Immature natural killer cell (primary cell): ENCODE measurements around the gene SCNM1. TPM values are rescaled to one million over a fixed set of nuclear protein-coding genes. Genes with fewer than 3 reads are reported as not detected.

Experiments used
- DNase-seq, 3 donors: peaks; one replicate each; pipeline ENCODE4 v3.0.0; 2022; ENCODE audit warnings: mixed read lengths in 1 of 3
- H3K27ac Mint-ChIP-seq, 6 donors: one replicate each; pipeline ENCODE4 v1.8.0; 2020; ENCODE audit warnings: mixed read lengths in 6 of 6, mild to moderate bottlenecking in 5 of 6, inconsistent platforms in 4 of 6, moderate library complexity in 3 of 6
- H3K27me3 Mint-ChIP-seq, 3 donors: one replicate each; pipeline ENCODE4 v1.8.0; 2020 to 2021; ENCODE audit warnings: low read depth in 3 of 3, mild to moderate bottlenecking in 3 of 3, mixed read lengths in 3 of 3, moderate library complexity in 3 of 3, inconsistent platforms in 1 of 3
- H3K36me3 Mint-ChIP-seq, 3 donors: one replicate each; pipeline ENCODE4 v1.8.0; 2020; ENCODE audit warnings: mixed read lengths in 3 of 3, inconsistent platforms in 2 of 3, mild to moderate bottlenecking in 2 of 3
- H3K4me1 Mint-ChIP-seq, 2 donors: one replicate each; pipeline ENCODE4 v1.8.0; 2020; ENCODE audit warnings: inconsistent platforms in 2 of 2, mild to moderate bottlenecking in 2 of 2, mixed read lengths in 2 of 2, moderate library complexity in 1 of 2
- H3K4me3 Mint-ChIP-seq, 5 donors: one replicate each; pipeline ENCODE4 v1.8.0; 2020; ENCODE audit warnings: mild to moderate bottlenecking in 5 of 5, mixed read lengths in 5 of 5, inconsistent platforms in 3 of 5, moderate library complexity in 3 of 5
- H3K9me3 Mint-ChIP-seq, 6 donors: one replicate each; pipeline ENCODE4 v1.8.0; 2020; ENCODE audit warnings: mild to moderate bottlenecking in 6 of 6, mixed read lengths in 6 of 6, inconsistent platforms in 4 of 6, moderate library complexity in 3 of 6
- polyA plus RNA-seq, 3 donors: library from polyadenylated mRNA; unstranded; fragments of 300-500 nt; fragmentation: Illumina TruSeq; gene quantifications; one replicate each; pipeline ENCODE4 v1.2.3, GENCODE V29; 2021

Gene SCNM1
- polyA plus RNA-seq, 3 donors from 2014 or later, result 79.4 to 122 (median 96.4) TPM

DNA sequence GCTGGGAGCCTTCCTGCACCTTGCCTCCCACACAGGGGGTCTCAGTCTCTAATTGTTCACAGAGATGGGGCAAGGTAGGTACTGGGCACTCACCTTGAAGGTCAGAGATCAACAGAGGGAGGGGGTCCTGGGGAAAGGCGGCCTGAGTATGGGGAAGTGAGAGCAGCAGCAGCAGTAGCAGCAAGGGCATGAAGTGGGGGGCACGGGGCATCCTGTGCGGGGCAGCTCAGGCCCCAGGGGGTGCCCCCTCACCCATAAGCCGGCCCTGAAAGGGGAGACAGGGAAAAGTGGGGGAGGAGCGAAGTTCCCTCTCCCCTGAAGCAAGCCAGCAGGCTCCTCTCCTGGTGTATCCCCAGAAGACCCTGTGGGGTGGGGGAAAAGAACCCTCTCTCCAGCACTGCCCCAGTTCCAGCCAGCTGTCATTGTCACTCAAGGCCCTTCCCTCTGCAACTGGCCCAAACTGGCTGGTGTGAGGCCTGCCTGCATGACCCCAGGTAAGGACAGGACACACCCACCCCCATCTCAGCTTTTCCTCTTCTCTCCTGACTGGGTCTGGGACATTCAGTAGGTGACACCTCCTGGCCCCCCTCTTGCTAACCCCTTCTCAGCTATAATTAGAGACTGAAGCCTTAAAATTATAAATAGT, 23.4 kb upstream of the SCNM1 start:
- Mint-ChIP-seq H3K27ac (no peak overlapping the region), H3K36me3 (peaks cover 0 to 3% (median 0%) of the 10 kb centered on the region in 3 donors), H3K4me1 (peaks cover 13 to 17% of the 10 kb centered on the region in 2 donors), H3K4me3 (no peak overlapping the region), H3K9me3 (no peaks in the 10 kb centered on the region), H3K27me3 (peaks cover 0 to 5% (median 1%) of the 10 kb centered on the region in 3 donors)
- no peak for DNase-seq

DNA sequence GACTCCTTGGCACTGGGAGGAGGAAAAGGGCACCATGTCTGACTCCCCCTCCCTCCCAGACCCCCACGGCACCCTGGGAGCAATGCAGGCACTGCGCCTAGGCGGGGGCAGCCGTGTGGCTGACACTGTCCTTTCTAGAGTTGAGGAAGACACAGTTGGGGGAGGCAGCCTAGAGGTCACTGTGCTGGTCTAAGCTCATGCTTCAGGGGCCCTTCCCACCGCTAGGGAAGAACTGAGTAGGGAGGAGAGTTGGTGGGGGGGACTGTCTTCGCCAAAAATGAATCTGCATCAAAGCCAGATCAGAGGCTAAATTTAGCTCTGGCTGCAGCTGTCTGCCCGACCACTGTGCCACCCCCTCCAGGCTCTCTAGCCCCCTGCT, 22.9 kb upstream of the SCNM1 start:
- Mint-ChIP-seq H3K36me3 (peaks cover 0 to 3% (median 0%) of the 10 kb centered on the region in 3 donors), H3K4me1 (peaks cover 13 to 18% of the 10 kb centered on the region in 2 donors), H3K9me3 (no peaks in the 10 kb centered on the region), H3K27me3 (peaks cover 0 to 5% (median 1%) of the 10 kb centered on the region in 3 donors), H3K4me3 (no peak overlapping the region), H3K27ac (no peak overlapping the region)
- DNase-seq, result no peak

DNA sequence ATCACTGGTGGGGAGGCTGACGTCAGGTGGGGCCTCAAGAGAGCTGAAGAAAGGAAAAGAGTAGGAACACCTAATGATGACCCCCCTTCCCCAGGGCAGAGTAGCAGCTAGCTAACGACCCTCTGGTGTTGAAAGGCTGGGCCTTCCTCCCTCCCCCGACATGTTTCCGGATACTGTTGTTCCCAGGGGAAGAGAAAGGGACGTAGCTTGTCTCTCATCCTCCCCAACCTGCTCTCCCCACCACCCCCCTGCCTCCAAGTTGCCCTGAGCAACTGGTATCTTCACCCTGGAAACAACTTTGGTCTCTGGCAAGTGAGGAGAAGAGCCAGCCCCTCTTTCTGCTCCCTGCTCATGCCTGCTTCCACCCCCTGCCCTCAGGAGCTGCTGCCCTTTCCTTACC, 22.0 kb upstream of the SCNM1 start:
- Mint-ChIP-seq H3K4me1 (peaks cover 13 to 18% of the 10 kb centered on the region in 2 donors), H3K4me3 (no peak overlapping the region), H3K27me3 (peaks cover 0 to 5% (median 1%) of the 10 kb centered on the region in 3 donors), H3K9me3 (no peaks in the 10 kb centered on the region), H3K27ac (no peak overlapping the region), H3K36me3 (peaks cover 0 to 3% (median 0%) of the 10 kb centered on the region in 3 donors)
- DNase-seq, result no peak

DNA sequence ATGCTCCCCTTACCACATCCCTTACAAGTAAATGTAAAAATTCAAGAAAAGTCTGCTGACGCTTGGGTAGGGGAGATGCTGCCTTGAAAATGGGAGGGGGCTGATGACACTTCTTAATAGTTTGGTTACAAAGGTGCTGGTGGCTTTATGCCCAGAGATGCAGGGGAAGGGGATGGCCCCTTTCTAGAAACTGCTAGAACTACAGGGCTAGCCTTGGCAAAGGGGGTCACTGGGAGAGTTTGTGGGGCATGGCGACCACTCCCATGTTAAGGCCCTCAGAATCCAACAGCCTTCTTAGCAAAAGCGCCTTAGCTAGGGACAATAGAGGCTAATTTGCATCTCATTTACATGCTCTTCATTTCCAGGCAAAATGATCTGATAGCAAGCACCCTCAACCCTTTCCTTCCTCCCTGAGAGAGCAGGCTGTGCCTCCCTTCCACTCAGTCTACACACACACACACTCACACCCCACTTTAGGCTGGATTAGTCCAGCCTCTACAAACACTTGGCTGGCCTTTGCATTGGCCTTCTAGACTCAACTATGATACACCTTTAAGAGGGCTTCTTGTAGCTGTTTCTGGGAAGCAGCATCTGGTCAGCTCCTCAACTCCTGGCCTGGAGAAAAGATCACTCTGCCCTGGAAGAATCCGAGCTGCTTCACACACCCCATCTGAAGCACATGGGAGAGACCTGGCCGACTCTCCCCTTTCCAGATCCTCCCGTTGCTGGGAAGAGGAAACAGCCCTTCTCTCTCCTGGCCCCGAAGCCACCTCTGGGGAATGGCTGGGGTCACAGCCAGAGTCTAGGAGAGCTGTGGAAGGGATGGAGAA, 21.3 kb upstream of the SCNM1 start:
- peak overlapping the region; percentile 2 to 51 (median 32) for H3K4me3 Mint-ChIP-seq
- peaks cover 0 to 5% (median 1%) of the 10 kb centered on the region in 3 donors for H3K27me3 Mint-ChIP-seq
- H3K27ac Mint-ChIP-seq, result no peak overlapping the region
- peaks cover 13 to 18% of the 10 kb centered on the region in 2 donors for H3K4me1 Mint-ChIP-seq
- H3K9me3 Mint-ChIP-seq, result no peaks in the 10 kb centered on the region
- DNase-seq, result no peak
- peaks cover 0 to 3% (median 0%) of the 10 kb centered on the region in 3 donors for H3K36me3 Mint-ChIP-seq

DNA sequence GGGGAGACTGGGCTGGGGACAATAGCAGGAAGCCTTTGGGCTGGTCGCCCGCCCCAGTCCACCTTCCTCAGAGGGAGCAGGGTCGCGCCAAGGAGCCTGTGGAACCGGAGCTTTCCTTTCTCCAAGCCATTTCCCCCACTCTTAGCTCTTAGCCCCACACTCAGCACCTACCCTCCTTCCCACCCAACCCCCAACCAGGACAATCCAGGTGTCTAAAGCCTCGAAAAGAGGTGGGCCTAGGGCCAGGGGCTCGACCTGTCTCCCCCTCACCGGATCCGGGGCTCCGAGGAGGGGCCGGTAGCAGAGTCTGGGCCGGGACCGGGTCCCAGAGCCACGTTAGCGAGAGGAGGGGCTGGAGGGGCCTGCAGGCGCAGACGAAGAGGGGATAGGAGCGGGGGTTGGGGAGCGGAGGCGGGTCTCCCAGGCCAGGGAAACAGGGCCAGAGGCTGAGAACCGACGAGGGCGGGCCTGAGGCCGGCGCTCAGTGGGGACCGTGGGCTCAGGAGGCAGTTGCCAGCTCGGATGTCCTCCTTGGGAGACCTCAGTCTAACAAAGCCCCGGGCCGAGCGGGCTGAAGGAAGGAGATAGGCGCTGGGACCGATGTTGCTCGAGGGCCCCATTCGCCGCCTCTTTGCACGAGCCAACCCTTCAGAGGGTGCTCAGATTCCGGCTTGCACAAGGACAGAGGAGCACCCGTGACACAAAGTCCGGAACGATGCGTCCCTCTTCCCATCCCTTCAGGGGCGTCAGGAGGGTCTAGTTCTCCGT, 20.5 kb upstream of the SCNM1 start:
- H3K9me3 Mint-ChIP-seq, result no peaks in the 10 kb centered on the region
- no peak for DNase-seq
- peaks cover 0 to 5% (median 1%) of the 10 kb centered on the region in 3 donors for H3K27me3 Mint-ChIP-seq
- H3K4me1 Mint-ChIP-seq, result peaks cover 13 to 18% of the 10 kb centered on the region in 2 donors
- peak overlapping the region in 1 of 6 donors; percentile 45 for H3K27ac Mint-ChIP-seq
- peak overlapping the region; percentile 85 to 98 (median 96) for H3K4me3 Mint-ChIP-seq
- H3K36me3 Mint-ChIP-seq, result peaks cover 0 to 3% (median 0%) of the 10 kb centered on the region in 3 donors

DNA sequence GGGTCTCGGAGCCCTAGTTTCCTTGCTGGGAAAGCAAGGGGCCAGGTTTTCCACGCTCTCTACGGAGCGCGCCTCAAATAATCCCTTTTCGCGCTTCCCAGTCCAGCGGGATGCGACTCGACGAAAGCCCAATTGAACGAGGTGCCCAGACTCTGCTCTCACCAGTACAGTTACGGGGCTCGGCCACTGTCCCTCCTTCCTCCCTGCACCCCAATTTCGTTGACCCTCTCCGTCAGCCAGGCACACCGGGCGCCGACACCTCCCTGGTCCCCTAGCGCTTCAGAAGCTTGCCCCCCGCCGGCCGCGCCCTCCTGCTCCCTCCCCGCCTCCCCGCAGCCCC, 19.9 kb upstream of the SCNM1 start:
- Mint-ChIP-seq H3K27ac (peak overlapping the region in 2 of 6 donors; percentile 45 to 46), H3K4me1 (peaks cover 13 to 18% of the 10 kb centered on the region in 2 donors), H3K4me3 (peak overlapping the region; percentile 85 to 98 (median 96)), H3K27me3 (peaks cover 0 to 5% (median 1%) of the 10 kb centered on the region in 3 donors), H3K9me3 (no peaks in the 10 kb centered on the region), H3K36me3 (peaks cover 0 to 3% (median 0%) of the 10 kb centered on the region in 3 donors)
- DNase-seq, result no peak

DNA sequence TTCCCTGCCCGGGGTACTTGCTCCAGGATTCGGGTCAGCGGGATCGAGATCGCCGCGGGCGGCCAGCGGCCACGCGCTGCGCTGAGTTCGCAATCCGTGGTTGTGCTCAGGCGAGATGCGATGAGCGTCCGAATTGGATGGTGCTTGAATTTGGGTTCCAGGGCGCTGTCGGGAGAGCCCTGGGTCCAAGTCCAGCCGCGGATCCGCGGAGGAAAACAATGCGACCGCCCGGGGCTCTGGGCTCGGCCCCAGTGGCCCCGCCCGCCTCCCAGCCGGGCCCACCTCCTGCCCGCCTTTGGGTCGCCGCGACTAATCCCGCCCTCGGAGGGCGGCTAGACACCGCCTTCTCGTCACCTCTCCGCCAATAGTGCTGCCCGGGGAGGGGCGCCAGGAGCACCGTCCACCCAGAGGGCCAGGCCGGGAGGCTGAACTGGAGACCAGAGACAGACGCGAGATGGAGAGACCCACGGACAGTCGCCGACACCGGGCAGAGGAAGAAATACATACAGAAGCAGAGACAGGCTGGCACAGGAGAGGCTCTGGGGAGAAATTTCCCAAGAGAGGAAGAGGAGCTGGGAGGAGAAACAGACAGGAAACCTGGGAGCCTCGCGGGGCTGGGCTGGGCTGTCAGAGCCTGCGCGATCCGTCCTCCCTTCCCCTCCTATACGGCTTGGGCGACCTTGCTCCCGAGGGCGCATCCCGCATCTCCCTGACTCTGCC, 19.4 kb upstream of the SCNM1 start, which contains the start of gene SEMA6C:
SEMA6C (minus strand) TSS at position 220 of the 720 bp plus-strand sequence. CDS start 4,010 bp downstream, outside the sequence.
- H3K4me3 Mint-ChIP-seq, result peak within 1 kb of the TSS; percentile 85 to 98 (median 96)
- peak; percentile 85 to 88 (median 86) for DNase-seq
- peaks cover 13 to 18% of the 10 kb centered on the region in 2 donors for H3K4me1 Mint-ChIP-seq
- H3K9me3 Mint-ChIP-seq, result no peaks in the 10 kb centered on the region
- H3K27ac Mint-ChIP-seq, result peak within 1 kb of the TSS; percentile 51 to 95 (median 78)
- H3K27me3 Mint-ChIP-seq, result peaks cover 0 to 5% (median 1%) of the 10 kb centered on the region in 3 donors
- H3K36me3 Mint-ChIP-seq, result peaks cover 0 to 3% (median 0%) of the 10 kb centered on the region in 3 donors

DNA sequence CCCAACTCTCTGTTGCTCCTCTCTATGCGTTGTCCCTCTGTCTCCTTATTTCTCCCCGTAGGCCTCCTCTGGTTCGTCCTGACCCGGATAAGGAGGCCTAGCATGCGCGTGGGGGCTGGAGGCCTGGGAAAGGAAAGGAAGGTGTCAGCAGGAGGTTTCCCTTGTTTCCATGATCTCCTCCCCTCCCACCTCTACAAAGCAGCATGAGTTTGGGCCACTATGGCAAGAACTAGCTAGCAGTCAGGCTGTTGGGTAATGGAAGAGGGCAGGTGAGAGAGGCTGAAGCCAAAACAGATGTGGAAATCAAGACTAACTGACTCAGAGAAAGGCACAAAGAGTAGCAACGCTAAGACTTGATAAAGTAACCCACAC, 18.8 kb upstream of the SCNM1 start:
- Mint-ChIP-seq H3K27ac (peak overlapping the region; percentile 51 to 95 (median 77)), H3K27me3 (peaks cover 0 to 5% (median 3%) of the 10 kb centered on the region in 3 donors), H3K36me3 (peaks cover 0 to 3% (median 0%) of the 10 kb centered on the region in 3 donors), H3K4me1 (peaks cover 13 to 18% of the 10 kb centered on the region in 2 donors), H3K9me3 (no peaks in the 10 kb centered on the region), H3K4me3 (peak overlapping the region; percentile 85 to 98 (median 96))
- DNase-seq, result no peak

DNA sequence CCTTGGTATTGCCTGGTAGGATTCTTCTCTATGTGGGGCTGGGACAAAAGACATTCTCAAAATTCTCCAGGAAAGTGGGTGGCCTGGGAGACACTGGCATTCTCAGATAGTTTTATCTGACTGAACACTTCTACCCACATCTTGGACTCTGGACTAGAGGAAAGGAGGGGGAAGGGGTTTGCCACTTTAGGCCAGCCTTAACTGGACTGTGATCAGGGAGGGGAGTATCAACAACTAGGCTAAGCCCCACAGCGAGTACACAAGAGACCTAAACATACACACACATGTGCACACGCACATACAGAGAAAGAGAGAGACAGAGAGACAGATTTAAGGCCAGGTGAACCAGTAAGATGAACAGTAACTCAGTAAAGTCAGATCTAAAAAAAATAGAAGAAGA, 18.3 kb upstream of the SCNM1 start:
- H3K9me3 Mint-ChIP-seq, result no peaks in the 10 kb centered on the region
- peaks cover 0 to 5% (median 3%) of the 10 kb centered on the region in 3 donors for H3K27me3 Mint-ChIP-seq
- peaks cover 0 to 3% (median 0%) of the 10 kb centered on the region in 3 donors for H3K36me3 Mint-ChIP-seq
- peak overlapping the region; percentile 70 to 97 (median 89) for H3K4me3 Mint-ChIP-seq
- no peak for DNase-seq
- peak overlapping the region in 1 of 6 donors; percentile 95 for H3K27ac Mint-ChIP-seq
- H3K4me1 Mint-ChIP-seq, result peaks cover 13 to 18% of the 10 kb centered on the region in 2 donors

DNA sequence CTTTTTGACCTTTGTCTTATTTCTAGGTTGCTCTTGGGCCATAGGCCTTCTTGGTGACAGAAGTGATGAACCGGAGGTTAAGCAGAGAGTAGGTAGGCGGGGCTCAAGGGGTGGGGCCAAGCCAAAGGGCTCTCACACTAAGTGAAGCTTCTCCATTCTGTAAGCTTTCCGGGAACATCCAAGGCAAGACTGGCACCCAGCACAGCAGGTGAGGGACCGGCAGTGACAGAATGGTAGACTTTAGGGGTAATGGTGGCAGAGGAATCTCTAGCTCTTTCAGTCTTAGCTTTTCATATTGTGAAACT, 9.5 kb upstream of the SCNM1 start, which contains the start of gene TNFAIP8L2:
TNFAIP8L2 (plus strand) TSS at position 135 of the 305 bp plus-strand sequence. CDS start 2,049 bp downstream, outside the sequence.
- Mint-ChIP-seq H3K27me3 (peaks cover 0 to 5% (median 4%) of the 10 kb centered on the region in 3 donors), H3K27ac (peak within 1 kb of the TSS; percentile 81 to 97 (median 90)), H3K36me3 (peaks cover 8 to 18% (median 14%) of the 10 kb centered on the region in 3 donors), H3K9me3 (no peaks in the 10 kb centered on the region), H3K4me3 (peak within 1 kb of the TSS; percentile 95 to 99 (median 98)), H3K4me1 (peaks cover 43 to 55% of the 10 kb centered on the region in 2 donors)
- DNase-seq, result peak; percentile 48 to 60 (median 59)

DNA sequence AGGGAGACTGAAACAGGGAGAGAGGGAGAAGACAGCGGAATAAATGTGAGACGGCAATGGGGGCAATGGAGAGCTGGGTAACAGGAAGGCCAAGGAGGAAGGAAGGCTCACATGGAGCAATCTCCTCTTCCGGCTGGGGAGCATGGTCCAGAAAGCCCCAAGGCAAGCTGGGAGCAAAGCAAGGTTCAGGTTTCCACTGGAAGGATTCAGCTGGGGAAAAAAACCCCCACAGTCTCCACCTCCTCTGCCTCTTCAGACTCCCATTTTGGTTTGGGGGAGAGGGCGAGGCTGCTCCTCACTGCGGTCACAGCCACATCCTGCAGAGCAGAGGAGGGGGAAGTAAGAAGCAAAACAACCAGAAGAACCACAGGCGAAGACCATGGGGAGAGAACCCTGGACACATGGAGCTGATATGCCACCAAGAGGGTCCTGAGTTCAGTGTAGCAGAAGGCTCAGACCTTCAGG, 8.8 kb upstream of the SCNM1 start:
- DNase-seq, result peak; percentile 60 to 67 (median 64)
- Mint-ChIP-seq H3K36me3 (peaks cover 8 to 18% (median 14%) of the 10 kb centered on the region in 3 donors), H3K9me3 (no peaks in the 10 kb centered on the region), H3K4me1 (peaks cover 50 to 61% of the 10 kb centered on the region in 2 donors), H3K27ac (peak overlapping the region; percentile 81 to 97 (median 90)), H3K4me3 (peak overlapping the region; percentile 95 to 99 (median 98)), H3K27me3 (peaks cover 0 to 4% (median 4%) of the 10 kb centered on the region in 3 donors)

DNA sequence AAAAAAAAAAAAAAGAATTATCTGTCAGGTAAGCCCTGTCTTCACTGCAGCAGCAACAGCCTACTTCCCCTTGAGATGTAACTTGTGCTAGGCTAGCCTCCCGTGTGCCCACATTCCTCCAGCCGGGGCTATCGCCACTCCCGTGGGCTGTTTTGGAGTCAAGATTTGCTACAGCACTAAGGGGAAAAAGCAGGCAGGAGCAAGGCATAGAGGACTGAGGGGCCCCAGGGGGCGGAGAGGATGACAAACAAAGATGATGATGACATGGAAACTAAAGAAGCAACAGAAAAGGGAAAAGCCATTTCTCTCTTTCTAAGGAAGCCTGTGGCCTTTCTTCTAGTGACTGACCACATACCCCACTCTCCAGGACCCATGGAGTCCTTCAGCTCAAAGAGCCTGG, 7.6 kb upstream of the SCNM1 start:
- Mint-ChIP-seq H3K4me1 (peaks cover 54 to 69% of the 10 kb centered on the region in 2 donors), H3K36me3 (peaks cover 8 to 18% (median 14%) of the 10 kb centered on the region in 3 donors), H3K27ac (peak overlapping the region; percentile 81 to 97 (median 90)), H3K27me3 (peaks cover 0 to 4% (median 4%) of the 10 kb centered on the region in 3 donors), H3K9me3 (no peaks in the 10 kb centered on the region), H3K4me3 (peak overlapping the region; percentile 95 to 99 (median 98))
- DNase-seq, result no peak
